GM18520 (cell line): ENCODE measurements around the gene CSK.

ENCODE experiments used
- ATAC-seq: cut with Tn5 transposase; IDR thresholded peaks from one replicate; pipeline ENCODE4 v1.9.1; 2021; ENCODE audit not compliant: unreplicated experiment

The CSK gene

GRCh38 chr15:74840851-74841775 lies 59.2 kb downstream of the CSK start:
- ATAC-seq, result no peak

- ATAC-seq, result no peak
Measured at GRCh38 chr15:74841891-74842373, 60.1 kb downstream of the CSK start.

GRCh38 chr15:74842581-74843444 lies 60.9 kb downstream of the CSK start, which contains the start of gene ULK3:
Gene ULK3, minus strand, starts transcription at chr15:74843156. Its CDS starts 51 bp downstream, at chr15:74843105.
- peak; percentile 80 for ATAC-seq

- ATAC-seq, result no peak
Measured at GRCh38 chr15:74843445-74843828, 61.6 kb downstream of the CSK start.

- no peak for ATAC-seq
Measured at GRCh38 chr15:74843891-74844299, 62.0 kb downstream of the CSK start.

GRCh38 chr15:74844319-74845207 lies 62.7 kb downstream of the CSK start:
- no peak for ATAC-seq

GRCh38 chr15:74845208-74845568 lies 63.3 kb downstream of the CSK start:
- no peak for ATAC-seq

GRCh38 chr15:74845581-74845980 lies 63.7 kb downstream of the CSK start:
- no peak for ATAC-seq

- ATAC-seq, result no peak
Measured at GRCh38 chr15:74847432-74847831, 65.6 kb downstream of the CSK start.

- ATAC-seq, result no peak
Measured at GRCh38 chr15:74850393-74850792, 68.5 kb downstream of the CSK start.

GRCh38 chr15:74851960-74852359 lies 70.1 kb downstream of the CSK start:
- no peak for ATAC-seq
